ENCODE data around the gene WDFY4.

WDFY4 gene

DNA sequence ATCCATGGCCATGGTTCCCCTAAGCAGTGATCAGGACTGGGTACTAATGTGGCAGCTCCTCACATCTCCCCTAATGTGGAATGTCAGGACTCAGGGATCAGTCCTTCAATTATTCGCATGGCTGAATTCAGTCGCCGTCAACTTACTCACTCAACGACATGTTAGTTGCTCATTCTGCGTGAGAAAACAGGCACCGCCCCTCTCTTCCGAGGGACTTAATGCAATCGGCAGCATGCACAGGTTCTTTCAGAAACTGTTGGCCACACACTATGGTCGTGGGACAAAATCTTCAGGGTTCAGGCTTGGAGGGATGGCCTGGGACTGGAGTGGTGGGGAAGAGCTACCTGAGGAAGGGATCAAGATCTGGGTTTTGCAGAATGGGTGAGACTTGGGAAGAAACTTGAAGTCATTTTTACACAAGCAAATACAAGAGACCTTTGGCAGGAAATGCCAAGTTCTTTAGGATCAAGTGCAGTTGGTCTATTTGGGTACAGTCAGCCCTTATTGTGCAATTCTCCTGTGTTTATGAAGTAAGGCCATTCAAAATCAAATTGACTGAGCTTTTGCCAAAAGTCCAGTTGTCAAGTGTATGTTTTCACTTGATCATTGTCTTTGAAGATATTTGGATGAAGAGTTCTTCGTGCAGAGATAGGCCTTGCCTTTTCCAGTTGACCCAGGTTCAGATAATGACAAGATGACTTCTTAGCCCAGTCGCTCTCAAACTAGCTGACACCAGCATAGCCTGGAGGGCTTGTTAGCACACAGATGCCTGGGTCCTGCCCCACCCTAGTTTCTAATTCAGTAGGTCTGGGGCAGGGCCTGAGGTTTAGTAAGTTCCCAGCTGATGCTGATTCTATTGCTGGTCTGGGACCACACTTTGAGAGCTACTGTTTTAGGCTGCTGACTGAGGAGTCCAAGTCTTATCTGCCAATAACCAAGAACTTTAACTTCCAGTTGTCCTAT lies 206.5 kb downstream of the WDFY4 start:
- Histone ChIP-seq H3K4me3 (ENCODE audit: low read depth, low read length) (no peak overlapping the region), H3K9me3 (ENCODE audit: severe bottlenecking) (no peaks in the 10 kb centered on the region), H3K36me3 (no peaks in the 10 kb centered on the region), H3K27ac (no peak overlapping the region), H3K27me3 (ENCODE audit: insufficient read depth, low read depth, severe bottlenecking) (peaks cover 4% of the 10 kb centered on the region)
- TF ChIP-seq, protein P1, sequence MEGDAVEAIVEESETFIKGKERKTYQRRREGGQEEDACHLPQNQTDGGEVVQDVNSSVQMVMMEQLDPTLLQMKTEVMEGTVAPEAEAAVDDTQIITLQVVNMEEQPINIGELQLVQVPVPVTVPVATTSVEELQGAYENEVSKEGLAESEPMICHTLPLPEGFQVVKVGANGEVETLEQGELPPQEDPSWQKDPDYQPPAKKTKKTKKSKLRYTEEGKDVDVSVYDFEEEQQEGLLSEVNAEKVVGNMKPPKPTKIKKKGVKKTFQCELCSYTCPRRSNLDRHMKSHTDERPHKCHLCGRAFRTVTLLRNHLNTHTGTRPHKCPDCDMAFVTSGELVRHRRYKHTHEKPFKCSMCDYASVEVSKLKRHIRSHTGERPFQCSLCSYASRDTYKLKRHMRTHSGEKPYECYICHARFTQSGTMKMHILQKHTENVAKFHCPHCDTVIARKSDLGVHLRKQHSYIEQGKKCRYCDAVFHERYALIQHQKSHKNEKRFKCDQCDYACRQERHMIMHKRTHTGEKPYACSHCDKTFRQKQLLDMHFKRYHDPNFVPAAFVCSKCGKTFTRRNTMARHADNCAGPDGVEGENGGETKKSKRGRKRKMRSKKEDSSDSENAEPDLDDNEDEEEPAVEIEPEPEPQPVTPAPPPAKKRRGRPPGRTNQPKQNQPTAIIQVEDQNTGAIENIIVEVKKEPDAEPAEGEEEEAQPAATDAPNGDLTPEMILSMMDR (IDR thresholded peaks at IDR 0.05; ENCODE audit: low read depth, low read length): no peak
- no peak for DNase-seq

- no peak for DNase-seq
- H3K4me3 ChIP-seq (ENCODE audit: low read depth, low read length): no peak overlapping the region
- TF ChIP-seq, protein P1 (IDR thresholded peaks at IDR 0.05; ENCODE audit: low read depth, low read length): no peak
- no peaks in the 10 kb centered on the region for H3K9me3 ChIP-seq (ENCODE audit: severe bottlenecking)
- no peak overlapping the region for H3K27ac ChIP-seq
- H3K27me3 ChIP-seq (ENCODE audit: insufficient read depth, low read depth, severe bottlenecking): peaks cover 8% of the 10 kb centered on the region
- no peaks in the 10 kb centered on the region for H3K36me3 ChIP-seq
Observed at GRCh38 chr10:48894911-48895802, 210.5 kb downstream of the WDFY4 start.

- Histone ChIP-seq H3K36me3 (no peaks in the 10 kb centered on the region), H3K4me3 (ENCODE audit: low read depth, low read length) (no peak overlapping the region), H3K9me3 (ENCODE audit: severe bottlenecking) (no peaks in the 10 kb centered on the region), H3K27ac (no peak overlapping the region), H3K27me3 (ENCODE audit: insufficient read depth, low read depth, severe bottlenecking) (peaks cover 11% of the 10 kb centered on the region)
- no peak for DNase-seq
- TF ChIP-seq, protein P1 (IDR thresholded peaks at IDR 0.05; ENCODE audit: low read depth, low read length): no peak
Observed at GRCh38 chr10:48895803-48896195, 211.1 kb downstream of the WDFY4 start.

DNA sequence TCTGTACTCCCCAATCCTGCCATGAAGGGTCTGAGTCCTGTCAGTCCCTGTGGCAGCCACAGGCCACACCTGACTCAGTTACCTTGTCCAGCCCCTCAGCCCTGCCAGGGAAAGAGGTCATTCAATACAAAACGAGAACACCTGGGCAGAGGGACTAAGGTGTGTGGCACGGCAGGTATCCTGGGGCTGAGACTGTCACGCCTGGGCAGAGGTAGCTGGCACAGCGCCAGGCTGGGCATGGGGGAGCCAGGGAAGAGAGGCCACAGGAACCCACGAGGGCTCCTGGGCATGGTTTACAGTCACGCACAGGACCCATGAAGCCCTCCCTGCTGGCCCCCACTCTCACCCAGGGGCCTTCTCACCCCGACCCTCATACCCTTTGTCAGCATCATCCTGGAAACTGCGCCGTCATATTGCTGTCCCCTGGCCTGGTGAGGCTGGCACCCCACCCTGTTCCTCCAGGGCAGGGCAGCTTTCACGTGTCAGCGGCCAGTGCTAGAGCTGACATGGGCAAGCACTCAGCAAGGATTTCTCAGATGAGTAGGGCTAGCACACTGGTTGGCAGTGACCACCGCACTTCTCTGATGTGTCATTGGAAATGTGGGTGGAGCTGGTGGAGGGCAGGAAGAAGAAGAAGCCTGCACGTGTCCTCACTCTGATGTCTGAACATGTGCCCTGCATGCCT lies 212.2 kb downstream of the WDFY4 start:
- TF ChIP-seq, protein P1 (IDR thresholded peaks at IDR 0.05; ENCODE audit: low read depth, low read length): no peak
- DNase-seq: no peak
- Histone ChIP-seq H3K27me3 (ENCODE audit: insufficient read depth, low read depth, severe bottlenecking) (peaks cover 11% of the 10 kb centered on the region), H3K4me3 (ENCODE audit: low read depth, low read length) (no peak overlapping the region), H3K36me3 (no peaks in the 10 kb centered on the region), H3K9me3 (ENCODE audit: severe bottlenecking) (no peaks in the 10 kb centered on the region), H3K27ac (no peak overlapping the region)

- TF ChIP-seq, protein P1 (IDR thresholded peaks at IDR 0.05; ENCODE audit: low read depth, low read length): no peak
- no peak for DNase-seq
- H3K27me3 ChIP-seq (ENCODE audit: insufficient read depth, low read depth, severe bottlenecking): peaks cover 11% of the 10 kb centered on the region
- H3K27ac ChIP-seq: no peak overlapping the region
- no peaks in the 10 kb centered on the region for H3K9me3 ChIP-seq (ENCODE audit: severe bottlenecking)
- H3K4me3 ChIP-seq (ENCODE audit: low read depth, low read length): no peak overlapping the region
- H3K36me3 ChIP-seq: no peaks in the 10 kb centered on the region
Observed at GRCh38 chr10:48897441-48897790, 212.7 kb downstream of the WDFY4 start.
